Vagina (tissue), 2 donors: ENCODE measurements around the gene MSI2.

Experiments
- CTCF ChIP-seq, 3 experiments: fragments of 450-650 bp in 2 of 3; fragments of 200-600 bp in 1 of 3; sonication (generic) in 1 of 3; IDR thresholded peaks; one replicate each; pipeline ENCODE4 v1.5.1; 2017 to 2019; ENCODE audit warnings: antibody characterized with exemption in 3 of 3, mild to moderate bottlenecking in 2 of 3, moderate library complexity in 2 of 3
- POLR2A ChIP-seq, 2 donors: fragments of 450-650 bp; IDR thresholded peaks; one replicate each; pipeline ENCODE4 v1.6.1; 2017; ENCODE audit warnings: antibody characterized with exemption in 2 of 2, mild to moderate bottlenecking in 2 of 2, moderate library complexity in 2 of 2
- POLR2AphosphoS5 ChIP-seq, 2 donors: sonication (generic); formaldehyde crosslinking; IDR thresholded peaks; one replicate each; pipeline ENCODE4 v1.9.0; 2017; ENCODE audit warnings: antibody characterized with exemption in 2 of 2, mild to moderate bottlenecking in 2 of 2, low read depth in 1 of 2; ENCODE audit not compliant: insufficient read depth in 1 of 2

GRCh38 chr17:57466521-57466920 lies 210.2 kb downstream of the MSI2 start:
- TF ChIP-seq CTCF (IDR thresholded peaks at IDR 0.05), result no peak
- TF ChIP-seq POLR2AphosphoS5 (IDR thresholded peaks at IDR 0.05; ENCODE audit: insufficient read depth in 1 of 2, low read depth in 1 of 2), result no peak
- no peak for TF ChIP-seq POLR2A (IDR thresholded peaks at IDR 0.05)
